ENCODE data around the gene GMCL2. TPM values are rescaled to one million over a fixed set of nuclear protein-coding genes. Genes with fewer than 3 reads are reported as not detected.

GMCL2 gene
- total RNA-seq, 1 donor from 2014 or later: not detected

- TF ChIP-seq, protein P1, sequence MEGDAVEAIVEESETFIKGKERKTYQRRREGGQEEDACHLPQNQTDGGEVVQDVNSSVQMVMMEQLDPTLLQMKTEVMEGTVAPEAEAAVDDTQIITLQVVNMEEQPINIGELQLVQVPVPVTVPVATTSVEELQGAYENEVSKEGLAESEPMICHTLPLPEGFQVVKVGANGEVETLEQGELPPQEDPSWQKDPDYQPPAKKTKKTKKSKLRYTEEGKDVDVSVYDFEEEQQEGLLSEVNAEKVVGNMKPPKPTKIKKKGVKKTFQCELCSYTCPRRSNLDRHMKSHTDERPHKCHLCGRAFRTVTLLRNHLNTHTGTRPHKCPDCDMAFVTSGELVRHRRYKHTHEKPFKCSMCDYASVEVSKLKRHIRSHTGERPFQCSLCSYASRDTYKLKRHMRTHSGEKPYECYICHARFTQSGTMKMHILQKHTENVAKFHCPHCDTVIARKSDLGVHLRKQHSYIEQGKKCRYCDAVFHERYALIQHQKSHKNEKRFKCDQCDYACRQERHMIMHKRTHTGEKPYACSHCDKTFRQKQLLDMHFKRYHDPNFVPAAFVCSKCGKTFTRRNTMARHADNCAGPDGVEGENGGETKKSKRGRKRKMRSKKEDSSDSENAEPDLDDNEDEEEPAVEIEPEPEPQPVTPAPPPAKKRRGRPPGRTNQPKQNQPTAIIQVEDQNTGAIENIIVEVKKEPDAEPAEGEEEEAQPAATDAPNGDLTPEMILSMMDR (IDR thresholded peaks at IDR 0.05; ENCODE audit: insufficient read depth, low read length, severe bottlenecking): no peak
- no peak for DNase-seq (ENCODE audit: low read depth)
- no peak for FAIRE-seq
Measured at GRCh38 chr5:178234121-178234749, 47.1 kb upstream of the GMCL2 start.

DNA sequence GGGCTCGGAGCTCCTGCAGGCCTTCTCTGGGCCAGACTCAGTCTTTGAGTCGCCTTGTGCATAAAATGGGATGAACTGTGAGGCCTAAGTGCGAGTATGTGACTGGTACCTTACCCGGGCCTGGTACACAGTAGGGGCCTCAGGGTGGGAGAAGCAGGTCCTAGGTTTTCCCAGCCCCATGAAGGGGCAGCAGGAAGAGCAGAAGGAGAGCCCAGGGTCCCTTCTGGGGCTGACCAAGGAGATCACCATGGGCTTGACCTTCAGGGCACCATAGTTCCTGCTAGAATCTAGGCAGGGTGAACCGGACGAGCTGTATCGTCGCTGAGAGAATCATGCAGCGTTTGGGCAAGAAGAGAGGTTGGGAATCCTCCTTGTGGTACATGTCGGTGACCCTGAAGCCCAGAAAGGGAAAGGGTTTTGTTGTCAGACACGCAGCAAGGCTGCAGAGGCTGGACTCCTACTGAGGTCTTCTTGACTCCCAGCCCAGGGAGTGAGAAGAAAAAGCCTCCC is 45.8 kb upstream of the GMCL2 start:
- no peaks in the 10 kb centered on the region for H3K27me3 ChIP-seq (ENCODE audit: control insufficient read depth, insufficient read depth, low read length)
- no peak for FAIRE-seq
- TF ChIP-seq, protein P1 (IDR thresholded peaks at IDR 0.05; ENCODE audit: insufficient read depth, low read length, severe bottlenecking): no peak
- peak overlapping the region; percentile 68 for H3K4me3 ChIP-seq (ENCODE audit: low read depth, low read length)
- H3K36me3 ChIP-seq (ENCODE audit: control insufficient read depth, insufficient read depth, low read length): peaks cover 8% of the 10 kb centered on the region
- DNase-seq (ENCODE audit: low read depth): no peak

More at GRCh38 chr5:178234121-178234749, 47.1 kb upstream of the GMCL2 start:
- H3K4me3 ChIP-seq (ENCODE audit: low read depth, low read length): no peak overlapping the region
- H3K36me3 ChIP-seq (ENCODE audit: control insufficient read depth, insufficient read depth, low read length): peaks cover 7% of the 10 kb centered on the region
- no peaks in the 10 kb centered on the region for H3K27me3 ChIP-seq (ENCODE audit: control insufficient read depth, insufficient read depth, low read length)

DNA sequence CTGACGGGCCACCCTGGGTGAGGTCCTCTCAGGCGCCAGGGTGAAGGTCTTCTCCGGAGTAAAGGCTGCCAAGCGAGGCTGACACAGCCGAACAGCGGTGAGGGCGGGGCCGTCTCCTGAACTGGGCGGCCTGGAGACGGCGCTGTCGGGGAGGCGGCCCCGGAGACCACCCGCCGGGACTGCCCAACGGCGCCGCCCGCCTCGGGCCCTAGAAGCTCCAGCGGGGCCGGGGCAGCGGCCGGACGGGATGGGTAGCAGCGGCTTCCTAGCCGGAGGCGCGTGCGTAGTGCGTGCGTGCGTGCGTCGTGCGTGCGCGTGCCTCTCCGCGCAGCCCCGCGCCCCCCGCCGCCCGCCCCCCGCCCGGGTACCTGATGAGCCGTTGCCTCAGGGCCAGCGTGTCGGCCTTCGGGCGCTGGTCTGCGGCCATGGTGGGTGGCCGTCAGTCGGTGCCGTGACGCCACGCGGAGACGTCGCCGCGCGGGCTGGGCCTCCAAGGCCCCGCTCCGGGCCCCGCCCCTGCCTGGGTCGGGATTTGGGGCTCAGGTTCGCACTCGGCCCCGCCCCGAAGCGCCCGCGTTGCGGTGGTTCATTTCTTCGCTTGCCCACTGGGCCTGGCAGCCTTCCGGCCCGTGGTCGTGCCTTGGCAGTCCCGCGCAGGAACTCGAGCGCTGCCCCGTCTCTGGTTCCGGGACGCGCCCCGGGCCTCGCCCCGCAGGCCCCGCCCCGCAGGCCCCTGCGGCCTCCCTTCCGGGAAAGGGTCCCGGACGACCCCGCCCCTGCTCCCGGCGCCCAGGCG is 45.2 kb upstream of the GMCL2 start, which contains the start of gene PHYKPL:
PHYKPL (minus strand) TSS at position 679 of the 796 bp plus-strand sequence; CDS start at position 427, 252 bp downstream.
- H3K4me3 ChIP-seq (ENCODE audit: low read depth, low read length): peak within 1 kb of the TSS; percentile 68
- H3K36me3 ChIP-seq (ENCODE audit: control insufficient read depth, insufficient read depth, low read length): peaks cover 9% of the 10 kb centered on the region
- H3K27me3 ChIP-seq (ENCODE audit: control insufficient read depth, insufficient read depth, low read length): no peaks in the 10 kb centered on the region
- TF ChIP-seq, protein P1 (IDR thresholded peaks at IDR 0.05; ENCODE audit: insufficient read depth, low read length, severe bottlenecking): peak; percentile 23
- FAIRE-seq: no peak
- no peak for DNase-seq (ENCODE audit: low read depth)

DNA sequence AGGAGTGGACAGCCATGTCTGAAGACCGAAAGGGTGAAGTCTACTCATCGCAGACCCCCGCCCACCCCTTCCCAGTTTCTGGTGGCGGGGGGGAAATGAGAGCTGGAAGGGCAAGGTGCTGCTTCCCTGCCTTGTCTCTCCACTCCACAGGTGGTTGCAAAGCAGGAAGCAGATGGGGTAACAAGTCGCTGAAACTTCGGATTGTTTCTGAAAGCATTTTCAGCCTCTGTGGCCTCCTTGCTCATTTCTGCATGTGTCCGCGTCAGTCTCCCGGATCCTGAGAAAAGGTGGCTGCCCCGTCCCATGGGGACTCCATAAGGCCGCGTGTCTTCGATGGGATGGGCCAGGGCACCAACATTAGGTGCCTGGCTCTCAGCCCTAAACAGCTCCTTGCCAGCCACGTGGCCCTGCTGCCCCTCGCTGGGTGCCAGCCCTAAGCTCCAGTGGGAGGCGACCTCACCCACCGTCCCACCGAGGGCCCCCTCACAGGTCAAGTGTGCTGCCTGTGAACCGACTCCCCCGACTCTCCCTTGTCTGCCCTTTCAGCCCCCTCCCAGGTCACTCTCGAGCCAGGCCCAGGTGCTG is 44.5 kb upstream of the GMCL2 start:
- FAIRE-seq: no peak
- no peak for DNase-seq (ENCODE audit: low read depth)
- Histone ChIP-seq H3K4me3 (ENCODE audit: low read depth, low read length) (peak overlapping the region; percentile 68), H3K27me3 (ENCODE audit: control insufficient read depth, insufficient read depth, low read length) (no peaks in the 10 kb centered on the region), H3K36me3 (ENCODE audit: control insufficient read depth, insufficient read depth, low read length) (peaks cover 9% of the 10 kb centered on the region)
- TF ChIP-seq, protein P1 (IDR thresholded peaks at IDR 0.05; ENCODE audit: insufficient read depth, low read length, severe bottlenecking): no peak

- Histone ChIP-seq H3K4me3 (ENCODE audit: low read depth, low read length) (peak overlapping the region; percentile 68), H3K27me3 (ENCODE audit: control insufficient read depth, insufficient read depth, low read length) (no peaks in the 10 kb centered on the region), H3K36me3 (ENCODE audit: control insufficient read depth, insufficient read depth, low read length) (peaks cover 9% of the 10 kb centered on the region)
- DNase-seq (ENCODE audit: low read depth) (no peak), FAIRE-seq (no peak)
- TF ChIP-seq, protein P1 (IDR thresholded peaks at IDR 0.05; ENCODE audit: insufficient read depth, low read length, severe bottlenecking): no peak
Measured at GRCh38 chr5:178230879-178231538, 43.8 kb upstream of the GMCL2 start.
